Endothelial cell of umbilical vein (primary cell): ENCODE measurements around the gene MTCL1. TPM values are rescaled to one million over a fixed set of nuclear protein-coding genes. Genes with fewer than 3 reads are reported as not detected.

Experiments used
- BruUV-seq: library from RNA; stranded (reverse); fragments of 400-500 nt; replicated peaks from 2 replicates; lab custom pipeline; 2021; lab: Mats Ljungman, UMichigan
- CTCF ChIA-PET: fragments of 300-600, 350-600 bp; sonication (Branson Sonifier 250); formaldehyde crosslinking; loops from one replicate; lab custom pipeline; 2021; ENCODE audit warnings: antibody characterized with exemption, inconsistent platforms; lab: Charles Lee
- POLR2A ChIA-PET: fragments of 300-600, 350-600 bp; sonication (Branson Sonifier 250); formaldehyde crosslinking; loops from one replicate; lab custom pipeline; 2021; ENCODE audit warnings: antibody characterized with exemption, inconsistent platforms; lab: Charles Lee
- DNase-seq: peaks from one replicate; pipeline ENCODE4 v3.0.0-alpha.2; 2011; ENCODE audit warnings: low read depth, low spot score
- FAIRE-seq: peaks from 2 replicates; lab custom pipeline; 2011; peaks lifted over from hg19 to GRCh38; lab: Jason Lieb, UNC
- H2AFZ ChIP-seq: 2 replicates; pipeline ENCODE4 v1.6.0; 2012; ENCODE audit warnings: low read depth, low read length, control low read depth, inconsistent platforms
- H3K27ac ChIP-seq: 2 replicates; pipeline ENCODE4 v1.5.1; 2011; ENCODE audit warnings: low read depth, mild to moderate bottlenecking, control low read depth, low read length, moderate library complexity; ENCODE audit not compliant: insufficient read depth
- H3K27me3 ChIP-seq, 2 experiments: 2 replicates each; pipeline versions ENCODE4 v1.6.0 to v1.6.1; 2011; ENCODE audit warnings: low read length in 2 of 2, mixed read lengths in 1 of 2; ENCODE audit not compliant: control insufficient read depth in 2 of 2, insufficient read depth in 2 of 2
- H3K36me3 ChIP-seq, 2 experiments: 2 replicates in 1 of 2; 3 replicates in 1 of 2; pipeline ENCODE4 v1.5.1; 2011; ENCODE audit warnings: low read length in 2 of 2, mild to moderate bottlenecking in 1 of 2, moderate library complexity in 1 of 2; ENCODE audit not compliant: control insufficient read depth in 2 of 2, insufficient read depth in 2 of 2; ENCODE audit errors: extremely low read depth in 1 of 2
- H3K4me1 ChIP-seq: 3 replicates; pipeline ENCODE4 v1.5.1; 2011; ENCODE audit warnings: mild to moderate bottlenecking, low read length; ENCODE audit not compliant: control insufficient read depth, insufficient read depth; ENCODE audit errors: extremely low read depth
- H3K4me2 ChIP-seq: 2 replicates; pipeline ENCODE4 v1.6.1; 2011; ENCODE audit warnings: low read length, control low read depth, mixed read lengths; ENCODE audit not compliant: insufficient read depth
- H3K4me3 ChIP-seq, 3 experiments: fragments of 200-600 bp in 1 of 3; sonication (generic), shearing (Covaris generic) in 1 of 3; replicated peaks in 1 of 3; 2 replicates each; pipeline ENCODE4 v1.5.1; 2011 to 2016; ENCODE audit warnings: control low read depth in 3 of 3, low read length in 3 of 3, mild to moderate bottlenecking in 2 of 3, inconsistent platforms in 1 of 3, low read depth in 1 of 3, moderate library complexity in 1 of 3; ENCODE audit not compliant: insufficient read depth in 1 of 3
- H3K79me2 ChIP-seq: 2 replicates; pipeline ENCODE4 v1.6.0; 2012; ENCODE audit warnings: low read length, inconsistent platforms; ENCODE audit not compliant: control insufficient read depth, insufficient read depth
- H3K9ac ChIP-seq: replicated peaks from 2 replicates; pipeline ENCODE3; 2011; ENCODE audit warnings: low read length, control low read depth; ENCODE audit not compliant: insufficient read depth; ENCODE audit errors: extremely low read depth
- H3K9me1 ChIP-seq: replicated peaks from 3 replicates; pipeline ENCODE4 v1.6.0; 2011; ENCODE audit warnings: mild to moderate bottlenecking, low read length; ENCODE audit not compliant: control insufficient read depth, insufficient read depth; ENCODE audit errors: extremely low read depth
- H3K9me3 ChIP-seq: replicated peaks from 2 replicates; pipeline ENCODE4 v1.5.1; 2012; ENCODE audit warnings: low read length, inconsistent platforms; ENCODE audit not compliant: control insufficient read depth, insufficient read depth
- H4K20me1 ChIP-seq: replicated peaks from 2 replicates; pipeline ENCODE3; 2011; ENCODE audit warnings: mild to moderate bottlenecking, low read length; ENCODE audit not compliant: control insufficient read depth, insufficient read depth; ENCODE audit errors: extremely low read depth
- EZH2 ChIP-seq: IDR thresholded peaks from 2 replicates; pipeline ENCODE4 v1.6.1; 2012; ENCODE audit warnings: borderline replicate concordance, low read depth, mild to moderate bottlenecking, moderate library complexity, low read length, inconsistent platforms; ENCODE audit not compliant: severe bottlenecking
- FOS ChIP-seq: IDR thresholded peaks from 2 replicates; pipeline ENCODE4 v1.6.1; 2011; ENCODE audit warnings: mild to moderate bottlenecking, low read length, moderate library complexity, borderline replicate concordance; ENCODE audit not compliant: insufficient read depth
- GATA2 ChIP-seq: IDR thresholded peaks from 2 replicates; pipeline ENCODE4 v1.7.0; 2011; ENCODE audit warnings: low read depth, mild to moderate bottlenecking, moderate library complexity, mixed read lengths, low read length; ENCODE audit not compliant: insufficient read length, insufficient read depth
- JUN ChIP-seq: IDR thresholded peaks from 2 replicates; pipeline ENCODE4 v1.6.1; 2011; ENCODE audit warnings: borderline replicate concordance, low read depth; ENCODE audit not compliant: insufficient read length, insufficient read depth
- MAX ChIP-seq: IDR thresholded peaks from 2 replicates; pipeline ENCODE4 v1.6.1; 2011; ENCODE audit not compliant: insufficient read depth, insufficient read length
- MYC ChIP-seq: IDR thresholded peaks from one replicate; pipeline ENCODE4 v1.6.1; 2011; ENCODE audit warnings: mild to moderate bottlenecking, low read depth, low read length
- POLR2A ChIP-seq: IDR thresholded peaks from 2 replicates; pipeline ENCODE4 v1.6.1; 2012; ENCODE audit warnings: low read depth, mild to moderate bottlenecking, control low read depth, low read length
- POLR2AphosphoS5 ChIP-seq: IDR thresholded peaks from 2 replicates; pipeline ENCODE4 v1.6.1; 2012; ENCODE audit warnings: low read depth, mild to moderate bottlenecking, control low read depth, low read length, moderate library complexity; ENCODE audit not compliant: insufficient read depth
- dilution Hi-C: fragments of 300-500 bp; cut with MboI; formaldehyde crosslinking; loops from one replicate; pipeline ENCODE4 v1.15.0; 2019; ENCODE audit warnings: low sequenced_read_pairs; ENCODE audit not compliant: extremely low pct_ligation_motif_present
- intact Hi-C: fragments of 100-400 bp; cut with micrococcal nuclease; formaldehyde crosslinking; loops from one replicate; pipeline ENCODE4 v1.10.0; 2022
- polyA plus RNA-seq, 4 experiments: library from polyadenylated mRNA; depleted of rRNA in 3 of 4; stranded (reverse) in 3 of 4; unstranded in 1 of 4; fragments of >200 nt; gene quantifications; 2 replicates each; pipeline versions ENCODE4 v1.2.1 to v1.2.3, GENCODE V29; 2011 to 2012; ENCODE audit warnings: missing spikeins in 1 of 4
- total RNA-seq: library from RNA; stranded (reverse); gene quantifications from 2 replicates; pipeline ENCODE4 v1.2.3, GENCODE V29; 2021
- TF ChIP-seq, protein P1 (sequence below), 2 donors: IDR thresholded peaks; 1 replicate in 1 of 2; 2 replicates in 1 of 2; pipeline ENCODE4 v1.5.1; 2011; ENCODE audit warnings: low read length in 2 of 2, mild to moderate bottlenecking in 2 of 2, moderate library complexity in 2 of 2, control low read depth in 1 of 2, inconsistent platforms in 1 of 2, low read depth in 1 of 2; ENCODE audit not compliant: insufficient read depth in 1 of 2; ENCODE audit errors: extremely low read depth in 1 of 2

Gene MTCL1
- total and polyA plus RNA-seq, 2 donors (not counting 3 experiments of a cell fraction or from before 2014, with no cell fraction given): 11.9 to 75.7 TPM

DNA sequence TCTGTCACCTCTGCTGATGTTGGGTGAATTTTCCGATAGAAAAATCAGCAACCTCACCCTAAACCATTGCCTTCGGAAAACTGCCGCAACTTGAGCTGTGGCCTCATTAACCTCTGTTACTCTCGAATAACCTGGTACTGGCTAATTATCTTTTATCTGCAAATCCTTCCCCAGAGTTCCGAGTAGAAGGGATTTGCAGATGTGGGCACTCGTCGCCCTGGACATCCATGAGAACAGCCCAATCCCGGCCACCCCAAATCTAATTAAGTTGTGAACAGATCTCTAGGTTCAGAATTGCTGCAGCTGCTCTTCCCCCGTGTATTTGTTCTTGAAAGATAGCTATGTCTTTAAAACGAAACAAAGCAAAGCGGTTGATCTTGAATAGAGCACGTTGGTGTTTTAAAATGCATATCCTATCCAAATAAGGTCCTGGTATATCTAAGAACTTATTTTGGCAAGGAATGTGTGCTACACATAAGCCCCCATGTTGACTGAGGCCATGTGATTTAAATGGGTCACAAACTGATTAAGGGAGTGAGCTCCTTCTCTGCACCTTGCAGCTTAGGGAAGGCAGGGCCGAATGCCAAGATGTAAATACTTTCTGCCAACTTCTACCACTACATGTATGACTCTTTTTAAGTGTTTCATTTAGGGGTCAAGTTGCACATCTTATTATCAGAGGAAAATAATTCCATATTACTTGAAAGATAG, 88.2 kb downstream of the MTCL1 start:
- H3K79me2 ChIP-seq: peaks cover 6% of the 10 kb centered on the region
- BruUV-seq: no TSS peak
- POLR2A ChIA-PET: no interaction called here
- dilution Hi-C loops (no loop called here), intact Hi-C loops (no loop called here)
- CTCF ChIA-PET: interaction anchor here (1.3 to 1.6 kb wide), 3 partner anchors 15 to 97 kb away, joined by 3 to 5 read pairs (median 3); no protein-coding TSS in a partner anchor
- no peak overlapping the region for H2AFZ ChIP-seq
- H3K9me1 ChIP-seq: no peaks in the 10 kb centered on the region
- FAIRE-seq (no peak), DNase-seq (no peak)
- peak overlapping the region; percentile 89 for H3K27ac ChIP-seq
- H3K36me3 ChIP-seq: peaks cover 0 to 2% of the 10 kb centered on the region in 2 experiments
- H3K4me1 ChIP-seq: peaks cover 58% of the 10 kb centered on the region
- H3K4me2 ChIP-seq: no peak overlapping the region
- no peaks in the 10 kb centered on the region for H3K27me3 ChIP-seq
- no peak overlapping the region for H3K4me3 ChIP-seq
- no peaks in the 10 kb centered on the region for H3K9me3 ChIP-seq
- no peak for TF ChIP-seq MAX
- no peak for TF ChIP-seq GATA2
- no peak for TF ChIP-seq POLR2AphosphoS5
- TF ChIP-seq FOS: no peak
- TF ChIP-seq JUN: no peak
- no peak for TF ChIP-seq MYC
- no peak for TF ChIP-seq EZH2
- TF ChIP-seq, protein P1, sequence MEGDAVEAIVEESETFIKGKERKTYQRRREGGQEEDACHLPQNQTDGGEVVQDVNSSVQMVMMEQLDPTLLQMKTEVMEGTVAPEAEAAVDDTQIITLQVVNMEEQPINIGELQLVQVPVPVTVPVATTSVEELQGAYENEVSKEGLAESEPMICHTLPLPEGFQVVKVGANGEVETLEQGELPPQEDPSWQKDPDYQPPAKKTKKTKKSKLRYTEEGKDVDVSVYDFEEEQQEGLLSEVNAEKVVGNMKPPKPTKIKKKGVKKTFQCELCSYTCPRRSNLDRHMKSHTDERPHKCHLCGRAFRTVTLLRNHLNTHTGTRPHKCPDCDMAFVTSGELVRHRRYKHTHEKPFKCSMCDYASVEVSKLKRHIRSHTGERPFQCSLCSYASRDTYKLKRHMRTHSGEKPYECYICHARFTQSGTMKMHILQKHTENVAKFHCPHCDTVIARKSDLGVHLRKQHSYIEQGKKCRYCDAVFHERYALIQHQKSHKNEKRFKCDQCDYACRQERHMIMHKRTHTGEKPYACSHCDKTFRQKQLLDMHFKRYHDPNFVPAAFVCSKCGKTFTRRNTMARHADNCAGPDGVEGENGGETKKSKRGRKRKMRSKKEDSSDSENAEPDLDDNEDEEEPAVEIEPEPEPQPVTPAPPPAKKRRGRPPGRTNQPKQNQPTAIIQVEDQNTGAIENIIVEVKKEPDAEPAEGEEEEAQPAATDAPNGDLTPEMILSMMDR (IDR thresholded peaks at IDR 0.05; ENCODE audit: extremely low read depth in 1 of 2, insufficient read depth in 1 of 2, low read depth in 1 of 2, low read length in 2 of 2): no peak
- TF ChIP-seq POLR2A: no peak
- H4K20me1 ChIP-seq: no peaks in the 10 kb centered on the region
- H3K9ac ChIP-seq: no peak overlapping the region
